ENCODE data around the gene ZFAND6. TPM values are rescaled to one million over a fixed set of nuclear protein-coding genes. Genes with fewer than 3 reads are reported as not detected.
"Not testable (repeated sequence)": the region's sequence is repeated elsewhere in the genome, so short reads cannot be mapped to it uniquely, and the experiment has no call there.

ZFAND6 gene
- total RNA-seq, 1 experiment from 2014 or later = 145 TPM

- DNase-seq (ENCODE audit: low read depth, low spot score) = no peak
- in situ Hi-C loops (cut with HindIII; ENCODE audit: low pct_unique_long_range_greater_than_20kb, low sequenced_read_pairs) = no loop called here
Measured at GRCh38 chr15:80114114-80114513, 54.6 kb downstream of the ZFAND6 start.

- DNase-seq (ENCODE audit: low read depth, low spot score) = no peak
- in situ Hi-C loops (cut with HindIII; ENCODE audit: low pct_unique_long_range_greater_than_20kb, low sequenced_read_pairs) = no loop called here
Measured at GRCh38 chr15:80115021-80115420, 55.5 kb downstream of the ZFAND6 start.

- no peak for DNase-seq (ENCODE audit: low read depth, low spot score)
- in situ Hi-C loops (cut with HindIII; ENCODE audit: low pct_unique_long_range_greater_than_20kb, low sequenced_read_pairs) = no loop called here
Measured at GRCh38 chr15:80118956-80119355, 59.5 kb downstream of the ZFAND6 start.

GRCh38 chr15:80120636-80121035, 61.2 kb downstream of the ZFAND6 start:
- no peak for DNase-seq (ENCODE audit: low read depth, low spot score)
- in situ Hi-C loops (cut with HindIII; ENCODE audit: low pct_unique_long_range_greater_than_20kb, low sequenced_read_pairs) = no loop called here

- in situ Hi-C loops (cut with HindIII; ENCODE audit: low pct_unique_long_range_greater_than_20kb, low sequenced_read_pairs) = no loop called here
- DNase-seq (ENCODE audit: low read depth, low spot score) = no peak
Measured at GRCh38 chr15:80121546-80121945, 62.1 kb downstream of the ZFAND6 start.

- in situ Hi-C loops (cut with HindIII; ENCODE audit: low pct_unique_long_range_greater_than_20kb, low sequenced_read_pairs) = no loop called here
- no peak for DNase-seq (ENCODE audit: low read depth, low spot score)
Measured at GRCh38 chr15:80123034-80123433, 63.6 kb downstream of the ZFAND6 start.

- in situ Hi-C loops (cut with HindIII; ENCODE audit: low pct_unique_long_range_greater_than_20kb, low sequenced_read_pairs) = not testable (repeated sequence)
Measured at GRCh38 chr15:80127253-80127652, 67.8 kb downstream of the ZFAND6 start.

GRCh38 chr15:80127911-80128310, 68.4 kb downstream of the ZFAND6 start:
- DNase-seq (ENCODE audit: low read depth, low spot score) = no peak
- in situ Hi-C loops (cut with HindIII; ENCODE audit: low pct_unique_long_range_greater_than_20kb, low sequenced_read_pairs) = no loop called here

More at GRCh38 chr15:80127253-80127652, 67.8 kb downstream of the ZFAND6 start:
- not testable (repeated sequence) for DNase-seq (ENCODE audit: low read depth, low spot score)

GRCh38 chr15:80132382-80132781, 72.9 kb downstream of the ZFAND6 start:
- in situ Hi-C loops (cut with HindIII; ENCODE audit: low pct_unique_long_range_greater_than_20kb, low sequenced_read_pairs) = no loop called here
- no peak for DNase-seq (ENCODE audit: low read depth, low spot score)

- in situ Hi-C loops (cut with HindIII; ENCODE audit: low pct_unique_long_range_greater_than_20kb, low sequenced_read_pairs) = no loop called here
- no peak for DNase-seq (ENCODE audit: low read depth, low spot score)
Measured at GRCh38 chr15:80136854-80137253, 77.4 kb downstream of the ZFAND6 start.

GRCh38 chr15:80138961-80139360, 79.5 kb downstream of the ZFAND6 start:
- in situ Hi-C loops (cut with HindIII; ENCODE audit: low pct_unique_long_range_greater_than_20kb, low sequenced_read_pairs) = no loop called here

GRCh38 chr15:80140909-80141308, 81.4 kb downstream of the ZFAND6 start:
- DNase-seq (ENCODE audit: low read depth, low spot score) = no peak
- in situ Hi-C loops (cut with HindIII; ENCODE audit: low pct_unique_long_range_greater_than_20kb, low sequenced_read_pairs) = no loop called here

More at GRCh38 chr15:80138961-80139360, 79.5 kb downstream of the ZFAND6 start:
- DNase-seq (ENCODE audit: low read depth, low spot score) = no peak

GRCh38 chr15:80141916-80142598, 82.6 kb downstream of the ZFAND6 start:
- no peak for DNase-seq (ENCODE audit: low read depth, low spot score)

GRCh38 chr15:80142646-80143045, 83.2 kb downstream of the ZFAND6 start:
- in situ Hi-C loops (cut with HindIII; ENCODE audit: low pct_unique_long_range_greater_than_20kb, low sequenced_read_pairs) = no loop called here
- no peak for DNase-seq (ENCODE audit: low read depth, low spot score)

More at GRCh38 chr15:80141916-80142598, 82.6 kb downstream of the ZFAND6 start:
- in situ Hi-C loops (cut with HindIII; ENCODE audit: low pct_unique_long_range_greater_than_20kb, low sequenced_read_pairs) = no loop called here

GRCh38 chr15:80151148-80151547, 91.7 kb downstream of the ZFAND6 start:
- DNase-seq (ENCODE audit: low read depth, low spot score) = no peak
- in situ Hi-C loops (cut with HindIII; ENCODE audit: low pct_unique_long_range_greater_than_20kb, low sequenced_read_pairs) = no loop called here

- in situ Hi-C loops (cut with HindIII; ENCODE audit: low pct_unique_long_range_greater_than_20kb, low sequenced_read_pairs) = no loop called here
- no peak for DNase-seq (ENCODE audit: low read depth, low spot score)
Measured at GRCh38 chr15:80151576-80151975, 92.1 kb downstream of the ZFAND6 start.

GRCh38 chr15:80152180-80152895, 92.9 kb downstream of the ZFAND6 start:
- in situ Hi-C loops (cut with HindIII; ENCODE audit: low pct_unique_long_range_greater_than_20kb, low sequenced_read_pairs) = no loop called here

GRCh38 chr15:80152896-80153876, 93.7 kb downstream of the ZFAND6 start, which contains the start of gene FAH:
TSS of gene FAH (plus strand) at chr15:80152999. CDS start at chr15:80153055, 56 bp downstream.
- DNase-seq (ENCODE audit: low read depth, low spot score) = peak; percentile 59
- in situ Hi-C loops (cut with HindIII; ENCODE audit: low pct_unique_long_range_greater_than_20kb, low sequenced_read_pairs) = no loop called here

More at GRCh38 chr15:80152180-80152895, 92.9 kb downstream of the ZFAND6 start:
- peak; percentile 94 for DNase-seq (ENCODE audit: low read depth, low spot score)
